A549 (cell line): ENCODE measurements around the gene SLC12A7. TPM values are rescaled to one million over a fixed set of nuclear protein-coding genes. Genes with fewer than 3 reads are reported as not detected.

Experiments
- ATAC-seq, 2 experiments: fragments of 200-7000 bp in 1 of 2; fragments of >200 bp in 1 of 2; cut with Nextera tagmentation in 1 of 2; cut with Tn5 transposase in 1 of 2; 3 replicates each; pipeline versions ENCODE4 v1.8.0 to v1.9.1; 2018 to 2020; ENCODE audit warnings: mild to moderate bottlenecking in 1 of 2, moderate library complexity in 1 of 2
- CTCF ChIA-PET: fragments of 300-600 bp; sonication (Branson Sonifier 250); formaldehyde crosslinking; extraction: SDS; loops from one replicate; lab custom pipeline; 2021; ENCODE audit warnings: antibody characterized with exemption, inconsistent platforms; lab: Yijun Ruan, JAX
- POLR2A ChIA-PET: fragments of 350-600 bp; formaldehyde crosslinking; extraction: SDS; loops from one replicate; lab custom pipeline; 2021; ENCODE audit warnings: antibody characterized with exemption, inconsistent platforms; lab: Yijun Ruan, JAX
- DNase-seq, 2 experiments: peaks; one replicate each; pipeline versions ENCODE4 v3.0.0 to v3.0.0-alpha.2; 2011 to 2016; ENCODE audit warnings: low read depth in 1 of 2, low spot score in 1 of 2
- FAIRE-seq: peaks from 2 replicates; lab custom pipeline; 2011; peaks lifted over from hg19 to GRCh38; lab: Jason Lieb, UNC
- H3K27ac ChIP-seq, 2 experiments: fragments of >200 bp; sonication (Bioruptor Twin); formaldehyde crosslinking; 3 replicates each; pipeline ENCODE4 v1.5.1; 2016 to 2017
- H3K4me1 ChIP-seq: fragments of >200 bp; sonication (Bioruptor Twin); formaldehyde crosslinking; 3 replicates; pipeline ENCODE4 v1.6.1; 2016
- H3K4me2 ChIP-seq: fragments of >200 bp; sonication (Bioruptor Twin); formaldehyde crosslinking; 3 replicates; pipeline ENCODE4 v1.6.1; 2016
- H3K4me3 ChIP-seq: fragments of >200 bp; sonication (Bioruptor Twin); formaldehyde crosslinking; 3 replicates; pipeline ENCODE4 v1.5.1; 2016
- H3K9me3 ChIP-seq: fragments of >200 bp; sonication (Bioruptor Twin); formaldehyde crosslinking; 3 replicates; pipeline ENCODE4 v1.6.1; 2016
- BHLHE40 ChIP-seq: IDR thresholded peaks from 2 replicates; pipeline ENCODE4 v1.6.1; 2012; ENCODE audit warnings: low read depth, low read length, inconsistent platforms
- CEBPB ChIP-seq, 2 experiments: fragments of >200 bp in 1 of 2; sonication (Bioruptor Twin) in 1 of 2; formaldehyde crosslinking in 1 of 2; IDR thresholded peaks; 2 replicates each; pipeline ENCODE4 v1.6.1; 2012 to 2016
- FOSB ChIP-seq: fragments of 250-450 bp; sonication (Bioruptor Pico); IDR thresholded peaks from 2 replicates; pipeline ENCODE4 v1.5.0; 2020; ENCODE audit warnings: mild to moderate bottlenecking, moderate library complexity
- JUN ChIP-seq, 2 experiments: fragments of >200 bp; sonication (Bioruptor Twin); formaldehyde crosslinking; IDR thresholded peaks; 2 replicates in 1 of 2; 3 replicates in 1 of 2; pipeline ENCODE4 v1.6.1; 2016 to 2017
- NR3C1 ChIP-seq: fragments of >200 bp; sonication (Bioruptor Twin); formaldehyde crosslinking; IDR thresholded peaks from 3 replicates; pipeline ENCODE4 v1.6.1; 2017
- PHF8 ChIP-seq: fragments of 200-600 bp; sonication (generic); IDR thresholded peaks from 2 replicates; pipeline ENCODE4 v1.6.1; 2016; ENCODE audit warnings: low read depth, mild to moderate bottlenecking, antibody characterized with exemption, moderate library complexity, borderline replicate concordance
- POLR2A ChIP-seq: IDR thresholded peaks from 2 replicates; pipeline ENCODE4 v1.6.1; 2012; ENCODE audit warnings: mild to moderate bottlenecking, low read length
- RAD21 ChIP-seq, 2 experiments: fragments of >200 bp in 1 of 2; sonication (Bioruptor Twin) in 1 of 2; formaldehyde crosslinking in 1 of 2; IDR thresholded peaks in 1 of 2; conservative IDR thresholded peaks in 1 of 2; 2 replicates in 1 of 2; 3 replicates in 1 of 2; pipeline ENCODE4 v1.6.1; 2012 to 2018; ENCODE audit warnings: inconsistent platforms in 1 of 2
- ZSCAN20 ChIP-seq: fragments of 250-450 bp; sonication (Bioruptor Pico); IDR thresholded peaks from 2 replicates; pipeline ENCODE4 v1.8.0; 2022; ENCODE audit warnings: mild to moderate bottlenecking, moderate library complexity
- WGBS: methylation state at CpG from one replicate; pipeline ENCODE4 v1.1.6; 2017; ENCODE audit errors: missing lambda C conversion rate; 5-methylcytosine and 5-hydroxymethylcytosine counted together
- polyA plus RNA-seq, 4 experiments: library from polyadenylated mRNA; depleted of rRNA in 3 of 4; stranded (reverse); fragments of >200 nt; fragmentation: RNase III in 1 of 4; extraction: RNeasy Plus Mini Kit Qiagen cat#74134 plus additional on column Dnase treatment in 1 of 4; gene quantifications; 2 replicates in 3 of 4; 3 replicates in 1 of 4; pipeline ENCODE4 v1.2.3, GENCODE V29; 2011 to 2017
- TF ChIP-seq, protein P1 (sequence below): IDR thresholded peaks from 2 replicates; pipeline ENCODE4 v1.6.1; 2012
- TF ChIP-seq, protein P2 (sequence below): fragments of 200-600 bp; sonication (generic); IDR thresholded peaks from 2 replicates; pipeline ENCODE4 v1.6.1; 2016; ENCODE audit warnings: antibody characterized with exemption, mild to moderate bottlenecking, moderate library complexity

SLC12A7 gene
- polyA plus RNA-seq, 2 of the 4 experiments (the other 2 are of a cell fraction): 11.2 to 22.5 TPM

DNA sequence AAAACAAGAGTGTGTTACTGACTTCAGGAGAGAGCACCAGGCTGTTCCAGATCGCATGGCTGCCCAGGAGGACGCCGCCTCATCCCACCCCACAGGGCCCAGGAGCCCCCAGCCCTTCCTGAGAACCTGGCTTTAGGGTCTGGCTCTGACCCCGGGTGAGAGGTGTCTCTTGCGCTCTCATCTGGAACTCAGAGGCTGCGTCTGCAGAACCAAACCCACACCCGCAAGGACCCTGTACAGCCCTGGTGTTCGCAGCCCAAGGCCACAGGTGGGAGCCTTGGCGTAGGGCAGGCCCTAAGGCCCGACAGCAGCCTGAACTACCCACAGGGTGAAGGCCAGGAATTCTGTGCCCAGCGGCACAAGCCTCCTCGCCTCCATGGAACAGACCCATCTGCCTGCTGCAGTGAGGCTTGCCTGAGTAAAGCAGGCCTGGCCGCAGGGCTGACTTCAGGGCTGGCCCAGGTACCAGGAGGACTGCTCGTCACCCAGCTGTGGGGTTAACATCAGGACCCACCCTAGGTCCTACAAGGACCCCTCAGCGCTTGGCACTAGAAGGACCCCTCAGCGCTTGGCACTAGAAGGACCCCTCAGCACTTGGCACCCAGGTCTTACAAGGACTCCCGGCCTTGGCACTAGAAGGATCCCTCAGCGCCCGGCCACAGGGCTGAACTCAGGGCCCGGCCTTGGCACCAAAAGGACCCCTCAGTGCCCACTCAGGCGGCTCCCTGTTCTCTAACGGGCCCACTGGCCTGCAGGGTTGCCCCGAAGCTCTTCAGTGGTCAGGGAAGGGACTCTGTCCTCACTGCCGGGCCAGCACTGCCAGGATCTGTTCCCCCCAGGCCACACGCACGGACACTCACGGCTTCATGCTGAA, 55.0 kb downstream of the SLC12A7 start:
- DNase-seq (no peak), FAIRE-seq (no peak), ATAC-seq (no peak; a peak in 1 of 6 replicates)
- TF ChIP-seq PHF8 (no peak), NR3C1 (no peak), CEBPB (IDR thresholded peaks at IDR 0.05) (no peak), ZSCAN20 (CRISPR knock-in tag) (no peak)
- no peak overlapping the region for H3K4me3 ChIP-seq
- no peak overlapping the region for H3K4me2 ChIP-seq
- no peaks in the 10 kb centered on the region for H3K9me3 ChIP-seq
- WGBS: 82% methylated on average over 18 of the region's 27 CpGs
- H3K27ac ChIP-seq: no peak overlapping the region
- H3K4me1 ChIP-seq: no peaks in the 10 kb centered on the region
- ChIA-PET CTCF (interaction anchor here (1.2 to 2.1 kb wide), 4 partner anchors 11 to 588 kb away, joined by 3 to 6 read pairs (median 4); no protein-coding TSS in a partner anchor), POLR2A (no interaction called here)

DNA sequence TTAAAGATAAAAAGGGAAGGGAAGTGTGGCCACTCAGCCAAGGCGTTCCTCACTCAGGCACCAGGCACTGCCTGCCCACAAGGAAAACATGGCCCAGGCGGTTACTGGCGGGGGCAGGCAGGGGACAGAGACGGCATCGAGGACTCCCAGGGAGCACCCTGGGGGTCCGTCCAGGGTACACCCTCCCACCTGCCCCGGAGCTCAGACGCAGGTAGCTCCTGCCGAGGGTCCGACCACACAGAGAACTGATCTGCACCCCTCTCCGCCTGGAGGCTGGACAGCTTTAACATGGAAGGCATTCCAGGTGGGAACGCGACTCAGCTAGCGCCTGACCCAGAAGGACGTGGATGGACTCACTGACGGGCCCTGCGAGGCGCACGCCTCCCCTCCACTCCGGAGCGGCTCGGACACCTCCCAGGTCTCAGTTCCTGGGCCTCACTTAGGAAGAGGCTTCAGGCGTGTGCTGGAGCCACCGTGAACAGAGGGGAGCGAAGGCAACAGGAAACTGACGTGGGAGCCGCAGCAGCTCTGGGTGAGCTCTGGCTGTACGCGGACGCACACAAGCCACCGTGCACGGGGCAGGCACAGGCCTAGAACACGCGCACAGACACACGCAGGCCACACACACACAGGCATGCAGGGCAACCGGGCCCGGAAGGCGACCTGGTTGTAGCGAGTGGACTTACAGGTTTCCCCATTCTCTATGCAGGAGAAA, 55.8 kb downstream of the SLC12A7 start:
- 92% methylated on average over 38 of the region's 39 CpGs for WGBS
- TF ChIP-seq, protein P1, sequence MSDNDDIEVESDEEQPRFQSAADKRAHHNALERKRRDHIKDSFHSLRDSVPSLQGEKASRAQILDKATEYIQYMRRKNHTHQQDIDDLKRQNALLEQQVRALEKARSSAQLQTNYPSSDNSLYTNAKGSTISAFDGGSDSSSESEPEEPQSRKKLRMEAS: no peak
- TF ChIP-seq RAD21 (conservative IDR thresholded peaks at IDR 0.05 in 1 of 2, IDR thresholded peaks at IDR 0.05 in 1 of 2): no peak
- TF ChIP-seq ZSCAN20 (CRISPR knock-in tag): no peak
- DNase-seq (no peak), FAIRE-seq (no peak), ATAC-seq (no peak)
- no peaks in the 10 kb centered on the region for H3K4me1 ChIP-seq
- no peak overlapping the region for H3K27ac ChIP-seq
- no peaks in the 10 kb centered on the region for H3K9me3 ChIP-seq
- H3K4me2 ChIP-seq: no peak overlapping the region
- H3K4me3 ChIP-seq: no peak overlapping the region
- CTCF ChIA-PET: interaction anchor here (1.2 kb wide), 1 partner anchor 589 kb away, joined by 3 read pairs; no protein-coding TSS in a partner anchor
- POLR2A ChIA-PET: no interaction called here

DNA sequence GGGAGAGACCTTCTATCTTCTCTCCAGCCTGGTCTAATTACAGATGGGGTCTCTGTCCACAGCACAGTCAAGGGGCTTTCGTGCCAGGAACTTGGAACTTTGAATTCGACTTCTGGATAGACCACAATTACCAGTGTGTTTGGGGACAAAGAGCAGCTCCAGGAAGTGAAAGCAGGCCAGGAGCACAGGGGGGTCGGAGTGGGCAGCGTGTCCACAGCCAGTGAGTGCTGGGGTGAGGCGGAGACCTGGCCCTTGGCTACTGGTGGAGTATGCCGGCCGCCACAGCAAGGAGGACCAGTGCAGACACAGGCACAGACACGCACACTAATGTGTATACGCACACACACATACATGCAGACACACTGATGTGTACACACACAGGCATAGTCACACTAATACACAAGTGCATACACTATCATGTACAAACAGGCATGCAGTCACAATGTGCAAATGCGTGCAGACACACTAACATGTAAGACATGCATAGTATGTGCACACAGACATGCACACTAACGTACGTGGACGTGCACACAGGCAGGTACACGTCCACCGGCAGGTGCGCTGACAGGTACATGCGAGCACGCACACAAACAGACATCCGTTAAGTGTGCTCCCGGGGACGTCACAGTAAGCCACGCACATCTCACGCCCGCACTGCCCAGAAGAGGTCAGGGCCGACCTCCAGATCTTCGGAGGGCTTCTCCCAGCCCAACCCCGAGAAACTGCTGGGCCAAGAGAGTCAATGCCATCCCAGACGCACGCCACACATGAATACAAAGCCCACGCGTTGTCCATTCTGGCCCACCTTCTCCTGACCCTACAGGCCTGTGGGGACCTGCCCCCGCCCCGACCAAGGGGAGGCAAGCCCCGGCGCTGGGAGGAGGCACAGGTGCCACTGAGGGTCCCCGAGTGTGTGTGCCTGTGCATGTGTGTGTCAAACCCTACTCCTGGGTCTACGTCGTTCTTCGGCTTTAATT, 56.8 kb downstream of the SLC12A7 start:
- Histone ChIP-seq H3K27ac (no peak overlapping the region), H3K9me3 (no peaks in the 10 kb centered on the region)
- ChIA-PET POLR2A (no interaction called here), CTCF (interaction anchor here (1.2 to 2.9 kb wide), 3 partner anchors 85 to 590 kb away, joined by 3 to 25 read pairs (median 14); no protein-coding TSS in a partner anchor)
- WGBS: 90% methylated on average over 39 of the region's 39 CpGs
- FAIRE-seq (no peak), ATAC-seq (no peak)
- TF ChIP-seq JUN (IDR thresholded peaks at IDR 0.05) (no peak), POLR2A (peak; percentile 19; the same call in 1 of the 2 replicates)
- TF ChIP-seq, all 56 proteins: peak for 1
- Histone ChIP-seq H3K4me1 (no peaks in the 10 kb centered on the region), H3K4me3 (no peak overlapping the region), H3K4me2 (no peak overlapping the region)
- DNase-seq: no peak

DNA sequence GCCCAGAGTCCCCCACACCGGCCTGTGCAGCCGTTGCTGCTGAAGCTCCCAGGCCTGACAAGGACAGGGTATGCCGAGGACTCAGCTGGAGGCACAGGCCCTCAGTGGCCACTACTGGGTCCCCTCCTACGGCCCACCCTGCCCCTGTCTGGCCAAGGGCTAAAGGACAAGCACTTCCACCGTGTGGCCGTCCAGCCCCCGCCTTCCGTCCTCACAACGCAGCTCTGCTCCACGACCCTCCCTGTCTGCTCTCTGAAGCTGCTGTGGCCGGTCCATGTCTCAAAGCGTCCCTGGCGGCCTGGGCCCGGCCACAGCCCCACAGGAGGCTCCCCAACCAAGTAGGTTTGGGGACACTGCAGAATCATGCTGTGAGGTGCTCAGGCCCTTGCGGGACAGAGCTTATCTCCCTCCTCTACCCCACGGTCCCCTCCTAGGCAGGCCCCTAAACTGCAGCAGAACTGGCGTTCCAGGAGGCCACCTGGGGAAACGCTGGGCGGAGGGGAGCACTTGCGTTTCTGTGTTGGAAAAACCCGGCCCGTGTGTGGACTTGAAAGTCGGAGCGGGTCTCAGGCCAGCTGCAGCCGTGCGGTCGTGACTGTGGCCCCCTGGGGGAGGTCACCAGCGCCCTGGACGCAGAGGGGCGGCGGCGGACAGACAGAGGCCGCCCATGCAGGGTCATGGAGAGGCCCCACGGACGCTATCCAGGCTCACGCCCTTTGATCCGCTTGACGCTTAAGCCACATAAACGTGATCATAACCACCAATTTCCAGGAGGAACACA, 57.7 kb downstream of the SLC12A7 start:
- Histone ChIP-seq H3K4me1 (no peaks in the 10 kb centered on the region), H3K4me3 (no peak overlapping the region)
- ATAC-seq: no peak
- CTCF ChIA-PET: interaction anchor here (1.0 to 2.9 kb wide), 11 partner anchors 15 to 590 kb away, joined by 3 to 25 read pairs (median 5); no protein-coding TSS in a partner anchor
- POLR2A ChIA-PET: no interaction called here
- no peak for TF ChIP-seq FOSB
- TF ChIP-seq BHLHE40: no peak
- TF ChIP-seq, protein P2, sequence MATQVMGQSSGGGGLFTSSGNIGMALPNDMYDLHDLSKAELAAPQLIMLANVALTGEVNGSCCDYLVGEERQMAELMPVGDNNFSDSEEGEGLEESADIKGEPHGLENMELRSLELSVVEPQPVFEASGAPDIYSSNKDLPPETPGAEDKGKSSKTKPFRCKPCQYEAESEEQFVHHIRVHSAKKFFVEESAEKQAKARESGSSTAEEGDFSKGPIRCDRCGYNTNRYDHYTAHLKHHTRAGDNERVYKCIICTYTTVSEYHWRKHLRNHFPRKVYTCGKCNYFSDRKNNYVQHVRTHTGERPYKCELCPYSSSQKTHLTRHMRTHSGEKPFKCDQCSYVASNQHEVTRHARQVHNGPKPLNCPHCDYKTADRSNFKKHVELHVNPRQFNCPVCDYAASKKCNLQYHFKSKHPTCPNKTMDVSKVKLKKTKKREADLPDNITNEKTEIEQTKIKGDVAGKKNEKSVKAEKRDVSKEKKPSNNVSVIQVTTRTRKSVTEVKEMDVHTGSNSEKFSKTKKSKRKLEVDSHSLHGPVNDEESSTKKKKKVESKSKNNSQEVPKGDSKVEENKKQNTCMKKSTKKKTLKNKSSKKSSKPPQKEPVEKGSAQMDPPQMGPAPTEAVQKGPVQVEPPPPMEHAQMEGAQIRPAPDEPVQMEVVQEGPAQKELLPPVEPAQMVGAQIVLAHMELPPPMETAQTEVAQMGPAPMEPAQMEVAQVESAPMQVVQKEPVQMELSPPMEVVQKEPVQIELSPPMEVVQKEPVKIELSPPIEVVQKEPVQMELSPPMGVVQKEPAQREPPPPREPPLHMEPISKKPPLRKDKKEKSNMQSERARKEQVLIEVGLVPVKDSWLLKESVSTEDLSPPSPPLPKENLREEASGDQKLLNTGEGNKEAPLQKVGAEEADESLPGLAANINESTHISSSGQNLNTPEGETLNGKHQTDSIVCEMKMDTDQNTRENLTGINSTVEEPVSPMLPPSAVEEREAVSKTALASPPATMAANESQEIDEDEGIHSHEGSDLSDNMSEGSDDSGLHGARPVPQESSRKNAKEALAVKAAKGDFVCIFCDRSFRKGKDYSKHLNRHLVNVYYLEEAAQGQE: no peak
- TF ChIP-seq, all 56 proteins: peak for 0
- FAIRE-seq: no peak
- Histone ChIP-seq H3K27ac (no peak overlapping the region), H3K4me2 (no peak overlapping the region), H3K9me3 (no peaks in the 10 kb centered on the region)
- WGBS: 91% methylated on average over 34 of the region's 39 CpGs
- no peak for DNase-seq
